Endothelial cell of umbilical vein (primary cell): ENCODE data around the gene PSENEN. TPM values are rescaled to one million over a fixed set of nuclear protein-coding genes. Genes with fewer than 3 reads are reported as not detected.

Experiments
- BruUV-seq: library from RNA; stranded (reverse); fragments of 400-500 nt; replicated peaks from 2 replicates; lab custom pipeline; 2021; lab: Mats Ljungman, UMichigan
- CTCF ChIA-PET: fragments of 300-600, 350-600 bp; sonication (Branson Sonifier 250); formaldehyde crosslinking; loops from one replicate; lab custom pipeline; 2021; ENCODE audit warnings: antibody characterized with exemption, inconsistent platforms; lab: Charles Lee
- POLR2A ChIA-PET: fragments of 300-600, 350-600 bp; sonication (Branson Sonifier 250); formaldehyde crosslinking; loops from one replicate; lab custom pipeline; 2021; ENCODE audit warnings: antibody characterized with exemption, inconsistent platforms; lab: Charles Lee
- DNase-seq: peaks from one replicate; pipeline ENCODE4 v3.0.0-alpha.2; 2011; ENCODE audit warnings: low read depth, low spot score
- FAIRE-seq: peaks from 2 replicates; lab custom pipeline; 2011; peaks lifted over from hg19 to GRCh38; lab: Jason Lieb, UNC
- H2AFZ ChIP-seq: 2 replicates; pipeline ENCODE4 v1.6.0; 2012; ENCODE audit warnings: low read depth, low read length, control low read depth, inconsistent platforms
- H3K27ac ChIP-seq: 2 replicates; pipeline ENCODE4 v1.5.1; 2011; ENCODE audit warnings: low read depth, mild to moderate bottlenecking, control low read depth, low read length, moderate library complexity; ENCODE audit not compliant: insufficient read depth
- H3K27me3 ChIP-seq, 2 experiments: 2 replicates each; pipeline versions ENCODE4 v1.6.0 to v1.6.1; 2011; ENCODE audit warnings: low read length in 2 of 2, mixed read lengths in 1 of 2; ENCODE audit not compliant: control insufficient read depth in 2 of 2, insufficient read depth in 2 of 2
- H3K36me3 ChIP-seq, 2 experiments: 2 replicates in 1 of 2; 3 replicates in 1 of 2; pipeline ENCODE4 v1.5.1; 2011; ENCODE audit warnings: low read length in 2 of 2, mild to moderate bottlenecking in 1 of 2, moderate library complexity in 1 of 2; ENCODE audit not compliant: control insufficient read depth in 2 of 2, insufficient read depth in 2 of 2; ENCODE audit errors: extremely low read depth in 1 of 2
- H3K4me1 ChIP-seq: 3 replicates; pipeline ENCODE4 v1.5.1; 2011; ENCODE audit warnings: mild to moderate bottlenecking, low read length; ENCODE audit not compliant: control insufficient read depth, insufficient read depth; ENCODE audit errors: extremely low read depth
- H3K4me2 ChIP-seq: 2 replicates; pipeline ENCODE4 v1.6.1; 2011; ENCODE audit warnings: low read length, control low read depth, mixed read lengths; ENCODE audit not compliant: insufficient read depth
- H3K4me3 ChIP-seq, 3 experiments: fragments of 200-600 bp in 1 of 3; sonication (generic), shearing (Covaris generic) in 1 of 3; replicated peaks in 1 of 3; 2 replicates each; pipeline ENCODE4 v1.5.1; 2011 to 2016; ENCODE audit warnings: control low read depth in 3 of 3, low read length in 3 of 3, mild to moderate bottlenecking in 2 of 3, inconsistent platforms in 1 of 3, low read depth in 1 of 3, moderate library complexity in 1 of 3; ENCODE audit not compliant: insufficient read depth in 1 of 3
- H3K79me2 ChIP-seq: 2 replicates; pipeline ENCODE4 v1.6.0; 2012; ENCODE audit warnings: low read length, inconsistent platforms; ENCODE audit not compliant: control insufficient read depth, insufficient read depth
- H3K9ac ChIP-seq: replicated peaks from 2 replicates; pipeline ENCODE3; 2011; ENCODE audit warnings: low read length, control low read depth; ENCODE audit not compliant: insufficient read depth; ENCODE audit errors: extremely low read depth
- H3K9me1 ChIP-seq: replicated peaks from 3 replicates; pipeline ENCODE4 v1.6.0; 2011; ENCODE audit warnings: mild to moderate bottlenecking, low read length; ENCODE audit not compliant: control insufficient read depth, insufficient read depth; ENCODE audit errors: extremely low read depth
- H3K9me3 ChIP-seq: replicated peaks from 2 replicates; pipeline ENCODE4 v1.5.1; 2012; ENCODE audit warnings: low read length, inconsistent platforms; ENCODE audit not compliant: control insufficient read depth, insufficient read depth
- H4K20me1 ChIP-seq: replicated peaks from 2 replicates; pipeline ENCODE3; 2011; ENCODE audit warnings: mild to moderate bottlenecking, low read length; ENCODE audit not compliant: control insufficient read depth, insufficient read depth; ENCODE audit errors: extremely low read depth
- EZH2 ChIP-seq: IDR thresholded peaks from 2 replicates; pipeline ENCODE4 v1.6.1; 2012; ENCODE audit warnings: borderline replicate concordance, low read depth, mild to moderate bottlenecking, moderate library complexity, low read length, inconsistent platforms; ENCODE audit not compliant: severe bottlenecking
- FOS ChIP-seq: IDR thresholded peaks from 2 replicates; pipeline ENCODE4 v1.6.1; 2011; ENCODE audit warnings: mild to moderate bottlenecking, low read length, moderate library complexity, borderline replicate concordance; ENCODE audit not compliant: insufficient read depth
- GATA2 ChIP-seq: IDR thresholded peaks from 2 replicates; pipeline ENCODE4 v1.7.0; 2011; ENCODE audit warnings: low read depth, mild to moderate bottlenecking, moderate library complexity, mixed read lengths, low read length; ENCODE audit not compliant: insufficient read length, insufficient read depth
- JUN ChIP-seq: IDR thresholded peaks from 2 replicates; pipeline ENCODE4 v1.6.1; 2011; ENCODE audit warnings: borderline replicate concordance, low read depth; ENCODE audit not compliant: insufficient read length, insufficient read depth
- MYC ChIP-seq: IDR thresholded peaks from one replicate; pipeline ENCODE4 v1.6.1; 2011; ENCODE audit warnings: mild to moderate bottlenecking, low read depth, low read length
- POLR2A ChIP-seq: IDR thresholded peaks from 2 replicates; pipeline ENCODE4 v1.6.1; 2012; ENCODE audit warnings: low read depth, mild to moderate bottlenecking, control low read depth, low read length
- POLR2AphosphoS5 ChIP-seq: IDR thresholded peaks from 2 replicates; pipeline ENCODE4 v1.6.1; 2012; ENCODE audit warnings: low read depth, mild to moderate bottlenecking, control low read depth, low read length, moderate library complexity; ENCODE audit not compliant: insufficient read depth
- dilution Hi-C: fragments of 300-500 bp; cut with MboI; formaldehyde crosslinking; loops from one replicate; pipeline ENCODE4 v1.15.0; 2019; ENCODE audit warnings: low sequenced_read_pairs; ENCODE audit not compliant: extremely low pct_ligation_motif_present
- intact Hi-C: fragments of 100-400 bp; cut with micrococcal nuclease; formaldehyde crosslinking; loops from one replicate; pipeline ENCODE4 v1.10.0; 2022
- polyA plus RNA-seq, 4 experiments: library from polyadenylated mRNA; depleted of rRNA in 3 of 4; stranded (reverse) in 3 of 4; unstranded in 1 of 4; fragments of >200 nt; gene quantifications; 2 replicates each; pipeline versions ENCODE4 v1.2.1 to v1.2.3, GENCODE V29; 2011 to 2012; ENCODE audit warnings: missing spikeins in 1 of 4
- total RNA-seq: library from RNA; stranded (reverse); gene quantifications from 2 replicates; pipeline ENCODE4 v1.2.3, GENCODE V29; 2021
- TF ChIP-seq, protein P1 (sequence below), 2 donors: IDR thresholded peaks; 1 replicate in 1 of 2; 2 replicates in 1 of 2; pipeline ENCODE4 v1.5.1; 2011; ENCODE audit warnings: low read length in 2 of 2, mild to moderate bottlenecking in 2 of 2, moderate library complexity in 2 of 2, control low read depth in 1 of 2, inconsistent platforms in 1 of 2, low read depth in 1 of 2; ENCODE audit not compliant: insufficient read depth in 1 of 2; ENCODE audit errors: extremely low read depth in 1 of 2
- TF ChIP-seq, protein P2 (sequence below): IDR thresholded peaks from 2 replicates; pipeline ENCODE4 v1.6.1; 2011; ENCODE audit not compliant: insufficient read depth, insufficient read length

PSENEN gene
- total and polyA plus RNA-seq, 2 donors (not counting 3 experiments of a cell fraction or from before 2014, with no cell fraction given): 60.0 to 70.1 TPM

DNA sequence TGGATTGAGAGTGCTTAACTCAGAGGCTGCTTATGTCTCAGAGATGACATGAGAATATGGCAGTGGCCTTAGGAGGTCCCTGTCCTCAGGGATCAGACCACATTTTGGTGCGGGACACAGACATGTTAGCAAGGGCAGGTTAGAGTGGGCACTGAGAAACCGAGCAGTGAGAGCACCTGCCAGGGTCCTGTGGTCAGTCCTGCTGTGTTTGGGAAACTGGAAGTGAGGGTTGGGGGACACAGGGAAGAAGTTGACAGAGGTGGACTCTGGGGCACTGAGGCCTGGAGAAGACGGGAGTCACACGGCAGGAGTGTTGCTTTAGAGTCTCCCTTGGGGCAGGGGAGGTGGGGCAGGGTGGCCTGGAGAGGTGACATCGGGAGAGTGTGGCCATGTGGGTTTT lies 10.6 kb upstream of the PSENEN start:
- Histone ChIP-seq H3K27me3 (no peaks in the 10 kb centered on the region), H3K9ac (no peak overlapping the region), H3K79me2 (no peaks in the 10 kb centered on the region), H2AFZ (no peak overlapping the region), H3K27ac (no peak overlapping the region), H3K4me3 (no peak overlapping the region), H4K20me1 (no peaks in the 10 kb centered on the region), H3K4me1 (peaks cover 2% of the 10 kb centered on the region), H3K4me2 (no peak overlapping the region), H3K9me3 (no peaks in the 10 kb centered on the region), H3K9me1 (no peaks in the 10 kb centered on the region), H3K36me3 (peaks cover 13 to 63% of the 10 kb centered on the region in 2 experiments)
- intact Hi-C loops (no loop called here), dilution Hi-C loops (no loop called here)
- ChIA-PET POLR2A (no interaction called here), CTCF (no interaction called here)
- BruUV-seq: no TSS peak
- DNase-seq: no peak
- FAIRE-seq: no peak
- TF ChIP-seq GATA2: no peak
- TF ChIP-seq EZH2: no peak

DNA sequence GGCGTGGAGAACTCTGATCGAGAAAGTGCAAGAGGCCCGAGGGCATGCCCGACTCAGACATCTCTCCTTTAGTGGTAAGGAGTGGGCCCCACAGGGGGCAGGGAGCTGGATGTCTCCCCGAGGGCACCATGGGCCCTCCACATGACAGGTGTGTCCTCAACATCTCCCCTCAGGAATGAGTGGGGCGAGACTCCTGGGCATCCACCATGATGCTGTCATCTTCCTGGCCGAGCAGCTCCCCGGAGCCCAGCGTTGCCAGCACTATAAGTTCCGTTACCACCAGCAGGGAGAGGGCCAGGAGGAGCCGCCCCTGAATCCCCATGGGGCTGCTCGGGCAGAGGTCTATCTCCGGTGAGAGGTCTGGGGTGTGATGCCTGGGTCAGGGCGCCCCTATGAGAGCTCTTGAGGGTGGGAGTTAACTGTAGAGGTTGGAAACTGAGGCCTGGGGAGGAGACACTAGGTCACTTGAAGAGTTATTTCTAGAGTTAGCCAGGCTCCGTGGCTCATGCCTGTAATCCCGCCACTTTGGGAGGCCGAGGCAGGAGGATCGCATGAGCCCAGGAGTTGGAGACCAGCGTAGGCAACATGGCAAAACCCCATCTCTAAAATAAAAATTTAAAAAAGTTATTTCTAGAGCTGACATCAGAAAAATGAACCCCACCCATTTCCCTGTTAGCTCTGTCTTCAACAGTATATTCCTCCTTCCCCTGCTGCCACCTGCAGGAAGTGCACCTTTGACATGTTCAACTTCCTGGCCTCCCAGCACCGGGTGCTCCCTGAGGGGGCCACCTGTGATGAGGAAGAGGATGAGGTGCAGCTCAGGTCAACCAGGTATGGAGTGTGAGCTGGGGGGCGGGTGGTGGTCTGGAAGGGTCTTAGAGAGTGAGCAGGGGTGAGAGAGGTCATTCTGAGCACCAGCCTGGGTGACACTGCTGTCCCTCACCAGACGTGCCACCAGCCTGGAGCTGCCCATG lies 8.3 kb upstream of the PSENEN start:
- intact Hi-C loops (no loop called here), dilution Hi-C loops (no loop called here)
- no peak overlapping the region for H2AFZ ChIP-seq
- no peaks in the 10 kb centered on the region for H3K79me2 ChIP-seq
- no peaks in the 10 kb centered on the region for H3K9me3 ChIP-seq
- H3K9me1 ChIP-seq: no peaks in the 10 kb centered on the region
- H3K36me3 ChIP-seq: peaks cover 9 to 41% of the 10 kb centered on the region in 2 experiments
- no peaks in the 10 kb centered on the region for H3K27me3 ChIP-seq
- BruUV-seq: no TSS peak
- H4K20me1 ChIP-seq: no peaks in the 10 kb centered on the region
- H3K27ac ChIP-seq: no peak overlapping the region
- ChIA-PET CTCF (interaction anchor here (1.0 to 1.8 kb wide), 2 partner anchors 11 to 42 kb away, joined by 3 to 4 read pairs; partner anchors contain the start of gene LIN37), POLR2A (no interaction called here)
- FAIRE-seq: no peak
- no peak overlapping the region for H3K4me3 ChIP-seq
- DNase-seq: no peak
- no peak overlapping the region for H3K9ac ChIP-seq
- TF ChIP-seq, protein P1, sequence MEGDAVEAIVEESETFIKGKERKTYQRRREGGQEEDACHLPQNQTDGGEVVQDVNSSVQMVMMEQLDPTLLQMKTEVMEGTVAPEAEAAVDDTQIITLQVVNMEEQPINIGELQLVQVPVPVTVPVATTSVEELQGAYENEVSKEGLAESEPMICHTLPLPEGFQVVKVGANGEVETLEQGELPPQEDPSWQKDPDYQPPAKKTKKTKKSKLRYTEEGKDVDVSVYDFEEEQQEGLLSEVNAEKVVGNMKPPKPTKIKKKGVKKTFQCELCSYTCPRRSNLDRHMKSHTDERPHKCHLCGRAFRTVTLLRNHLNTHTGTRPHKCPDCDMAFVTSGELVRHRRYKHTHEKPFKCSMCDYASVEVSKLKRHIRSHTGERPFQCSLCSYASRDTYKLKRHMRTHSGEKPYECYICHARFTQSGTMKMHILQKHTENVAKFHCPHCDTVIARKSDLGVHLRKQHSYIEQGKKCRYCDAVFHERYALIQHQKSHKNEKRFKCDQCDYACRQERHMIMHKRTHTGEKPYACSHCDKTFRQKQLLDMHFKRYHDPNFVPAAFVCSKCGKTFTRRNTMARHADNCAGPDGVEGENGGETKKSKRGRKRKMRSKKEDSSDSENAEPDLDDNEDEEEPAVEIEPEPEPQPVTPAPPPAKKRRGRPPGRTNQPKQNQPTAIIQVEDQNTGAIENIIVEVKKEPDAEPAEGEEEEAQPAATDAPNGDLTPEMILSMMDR (IDR thresholded peaks at IDR 0.05; ENCODE audit: extremely low read depth in 1 of 2, insufficient read depth in 1 of 2, low read depth in 1 of 2, low read length in 2 of 2): no peak
- no peak for TF ChIP-seq POLR2A
- no peak for TF ChIP-seq GATA2
- TF ChIP-seq, protein P2, sequence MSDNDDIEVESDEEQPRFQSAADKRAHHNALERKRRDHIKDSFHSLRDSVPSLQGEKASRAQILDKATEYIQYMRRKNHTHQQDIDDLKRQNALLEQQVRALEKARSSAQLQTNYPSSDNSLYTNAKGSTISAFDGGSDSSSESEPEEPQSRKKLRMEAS: no peak
- TF ChIP-seq FOS: no peak
- TF ChIP-seq EZH2: no peak
- no peak for TF ChIP-seq JUN
- no peak for TF ChIP-seq POLR2AphosphoS5
- no peak for TF ChIP-seq MYC
- no peak overlapping the region for H3K4me2 ChIP-seq
- H3K4me1 ChIP-seq: peaks cover 11% of the 10 kb centered on the region
